IMR-90 (cell line): Measurements from ENCODE around the gene CATSPERZ. TPM values are rescaled to one million over a fixed set of nuclear protein-coding genes. Genes with fewer than 3 reads are reported as not detected.

Experiments
- ATAC-seq: fragments of 200-7000 bp; cut with Tn5 transposase; 2 replicates; pipeline ENCODE4 v1.9.1; 2020; ENCODE audit warnings: low read depth, mild to moderate bottlenecking, moderate library complexity
- BruUV-seq: library from RNA; stranded (reverse); fragments of 400-500 nt; replicated peaks from 2 replicates; lab custom pipeline; 2021; lab: Mats Ljungman, UMichigan
- CTCF ChIA-PET: fragments of 300-600 bp; formaldehyde crosslinking; extraction: SDS; loops from one replicate; lab custom pipeline; 2021; ENCODE audit warnings: antibody characterized with exemption; lab: Yijun Ruan, JAX
- POLR2A ChIA-PET: fragments of 300-600 bp; sonication (Branson Sonifier 250); formaldehyde crosslinking; loops from one replicate; lab custom pipeline; 2022; ENCODE audit warnings: antibody characterized with exemption; ENCODE audit not compliant: unreplicated experiment; lab: Charles Lee
- DNase-seq: peaks from one replicate; pipeline ENCODE4 v3.0.0; 2013
- H2AFZ ChIP-seq: replicated peaks from 2 replicates; pipeline ENCODE3; 2013; ENCODE audit warnings: low read length, mild to moderate bottlenecking; ENCODE audit not compliant: poor library complexity
- H2AK5ac ChIP-seq: 2 replicates; pipeline ENCODE4 v1.6.1; 2013; ENCODE audit warnings: low read depth, low read length, inconsistent platforms
- H2AK9ac ChIP-seq: replicated peaks from 2 replicates; pipeline ENCODE3; 2013; ENCODE audit warnings: mild to moderate bottlenecking, low read depth, low read length, moderate library complexity; ENCODE audit not compliant: poor library complexity
- H2BK120ac ChIP-seq: 2 replicates; pipeline ENCODE4 v1.6.1; 2013; ENCODE audit warnings: low read depth, low read length, inconsistent platforms
- H2BK15ac ChIP-seq: 3 replicates; pipeline ENCODE4 v1.6.1; 2013; ENCODE audit warnings: low read depth, low read length, inconsistent platforms
- H2BK20ac ChIP-seq: 2 replicates; pipeline ENCODE4 v1.6.1; 2013; ENCODE audit warnings: low read depth, mild to moderate bottlenecking, inconsistent platforms, low read length, moderate library complexity
- H2BK5ac ChIP-seq: 2 replicates; pipeline ENCODE4 v1.6.1; 2013; ENCODE audit warnings: mild to moderate bottlenecking, low read depth, low read length, inconsistent platforms; ENCODE audit not compliant: poor library complexity, severe bottlenecking
- H3K14ac ChIP-seq: replicated peaks from 2 replicates; pipeline ENCODE4 v1.6.1; 2013; ENCODE audit warnings: low read depth, low read length, inconsistent platforms
- H3K18ac ChIP-seq: 2 replicates; pipeline ENCODE4 v1.6.1; 2013; ENCODE audit warnings: low read depth, low read length, control low read depth
- H3K23ac ChIP-seq: 2 replicates; pipeline ENCODE4 v1.6.1; 2013; ENCODE audit warnings: low read depth, low read length, inconsistent platforms
- H3K27ac ChIP-seq: 2 replicates; pipeline ENCODE4 v1.5.1; 2013; ENCODE audit warnings: mild to moderate bottlenecking, control low read depth, low read length; ENCODE audit not compliant: insufficient read depth
- H3K27me3 ChIP-seq: 2 replicates; pipeline ENCODE4 v1.6.1; 2013; ENCODE audit warnings: low read length; ENCODE audit not compliant: control insufficient read depth, insufficient read depth
- H3K36me3 ChIP-seq: 2 replicates; pipeline ENCODE4 v1.6.1; 2013; ENCODE audit warnings: low read length, mixed read lengths; ENCODE audit not compliant: control insufficient read depth, insufficient read depth
- H3K4ac ChIP-seq: 2 replicates; pipeline ENCODE4 v1.6.1; 2013; ENCODE audit warnings: low read depth, low read length, inconsistent platforms
- H3K4me1 ChIP-seq: 2 replicates; pipeline ENCODE4 v1.6.1; 2013; ENCODE audit warnings: low read length, mixed read lengths; ENCODE audit not compliant: control insufficient read depth, insufficient read depth
- H3K4me2 ChIP-seq: 2 replicates; pipeline ENCODE4 v1.6.1; 2013; ENCODE audit warnings: low read depth, mild to moderate bottlenecking, control low read depth, low read length, moderate library complexity
- H3K4me3 ChIP-seq: 2 replicates; pipeline ENCODE4 v1.5.1; 2013; ENCODE audit warnings: low read depth, mild to moderate bottlenecking, control low read depth, low read length, moderate library complexity; ENCODE audit not compliant: insufficient read depth
- H3K56ac ChIP-seq: 2 replicates; pipeline ENCODE4 v1.6.1; 2013; ENCODE audit warnings: low read length, inconsistent platforms; ENCODE audit not compliant: insufficient read depth; ENCODE audit errors: extremely low read depth
- H3K79me1 ChIP-seq, 2 experiments: 2 replicates each; pipeline ENCODE4 v1.6.1; 2013; ENCODE audit warnings: low read length in 2 of 2, inconsistent platforms in 1 of 2, low read depth in 1 of 2
- H3K9ac ChIP-seq: 2 replicates; pipeline ENCODE4 v1.6.1; 2013; ENCODE audit warnings: low read depth, low read length, control low read depth
- H3K9me1 ChIP-seq: 2 replicates; pipeline ENCODE4 v1.6.1; 2013; ENCODE audit warnings: low read length, inconsistent platforms; ENCODE audit not compliant: insufficient read depth
- H3K9me3 ChIP-seq: 2 replicates; pipeline ENCODE4 v1.6.1; 2013; ENCODE audit warnings: low read length; ENCODE audit not compliant: control insufficient read depth, insufficient read depth
- H4K20me1 ChIP-seq: 2 replicates; pipeline ENCODE4 v1.6.1; 2013; ENCODE audit warnings: low read length, inconsistent platforms; ENCODE audit not compliant: insufficient read depth
- H4K5ac ChIP-seq: 2 replicates; pipeline ENCODE4 v1.6.1; 2013; ENCODE audit warnings: mild to moderate bottlenecking, low read depth, low read length, control low read depth
- H4K8ac ChIP-seq, 2 experiments: 2 replicates each; pipeline ENCODE4 v1.6.1; 2013; ENCODE audit warnings: low read depth in 2 of 2, low read length in 2 of 2, control low read depth in 1 of 2, inconsistent platforms in 1 of 2
- H4K91ac ChIP-seq: 2 replicates; pipeline ENCODE4 v1.6.1; 2013; ENCODE audit warnings: low read depth, low read length, inconsistent platforms; ENCODE audit not compliant: insufficient read depth
- BHLHE40 ChIP-seq: fragments of 150-350 bp; IDR thresholded peaks from 2 replicates; pipeline ENCODE4 v1.6.1; 2016; ENCODE audit warnings: mild to moderate bottlenecking, low read depth, low read length
- CEBPB ChIP-seq: IDR thresholded peaks from 2 replicates; pipeline ENCODE4 v1.6.1; 2012; ENCODE audit warnings: low read depth, low read length, improper control_type of control experiment
- CHD1 ChIP-seq: IDR thresholded peaks from 2 replicates; pipeline ENCODE4 v1.6.1; 2012; ENCODE audit warnings: low read depth, low read length, improper control_type of control experiment
- CTCF ChIP-seq: conservative IDR thresholded peaks from 2 replicates; pipeline ENCODE4 v1.5.1; 2012; ENCODE audit warnings: mild to moderate bottlenecking, low read depth, low read length, improper control_type of control experiment
- ELK1 ChIP-seq: fragments of 150-350 bp; IDR thresholded peaks from 2 replicates; pipeline ENCODE4 v1.6.1; 2016; ENCODE audit warnings: low read depth, mild to moderate bottlenecking, low read length, moderate library complexity, borderline replicate concordance
- FOS ChIP-seq: fragments of 150-350 bp; IDR thresholded peaks from 2 replicates; pipeline ENCODE4 v1.6.1; 2016; ENCODE audit warnings: low read depth, low read length
- MAFK ChIP-seq: IDR thresholded peaks from 2 replicates; pipeline ENCODE4 v1.6.1; 2012; ENCODE audit warnings: low read depth, low read length, improper control_type of control experiment
- MAZ ChIP-seq: IDR thresholded peaks from 2 replicates; pipeline ENCODE4 v1.6.1; 2012; ENCODE audit warnings: low read depth, mild to moderate bottlenecking, low read length, improper control_type of control experiment, moderate library complexity, borderline replicate concordance
- MXI1 ChIP-seq: IDR thresholded peaks from 2 replicates; pipeline ENCODE4 v1.6.1; 2012; ENCODE audit warnings: low read depth, mild to moderate bottlenecking, low read length, moderate library complexity, borderline replicate concordance
- NFE2L2 ChIP-seq: fragments of 150-350 bp; IDR thresholded peaks from 2 replicates; pipeline ENCODE4 v1.6.1; 2016; ENCODE audit warnings: low read depth, mild to moderate bottlenecking, low read length
- POLR2A ChIP-seq: IDR thresholded peaks from 2 replicates; pipeline ENCODE4 v1.6.1; 2012; ENCODE audit warnings: mild to moderate bottlenecking, low read depth, low read length
- RAD21 ChIP-seq: IDR thresholded peaks from 2 replicates; pipeline ENCODE4 v1.6.1; 2012; ENCODE audit warnings: low read length, improper control_type of control experiment
- RCOR1 ChIP-seq: IDR thresholded peaks from 2 replicates; pipeline ENCODE4 v1.6.1; 2012; ENCODE audit warnings: mild to moderate bottlenecking, low read length, improper control_type of control experiment; ENCODE audit not compliant: insufficient replicate concordance
- RFX5 ChIP-seq: IDR thresholded peaks from 2 replicates; pipeline ENCODE4 v1.8.0; 2012; ENCODE audit warnings: low read depth, mild to moderate bottlenecking, low read length, moderate library complexity
- SMC3 ChIP-seq: fragments of 150-350 bp; IDR thresholded peaks from 2 replicates; pipeline ENCODE4 v1.6.1; 2016; ENCODE audit warnings: low read depth, mild to moderate bottlenecking, antibody characterized with exemption, low read length, moderate library complexity
- USF2 ChIP-seq: fragments of 150-350 bp; IDR thresholded peaks from 2 replicates; pipeline ENCODE4 v1.6.1; 2017; ENCODE audit warnings: mild to moderate bottlenecking, antibody characterized with exemption, low read length, low read depth
- WGBS, 2 experiments: methylation state at CpG; one replicate each; pipeline versions ENCODE4 v1.1.5 to v1.1.7; 2013; ENCODE audit warnings: missing lambda C conversion rate in 2 of 2; ENCODE audit not compliant: insufficient read length in 1 of 2; ENCODE audit errors: extremely low coverage in 2 of 2; 5-methylcytosine and 5-hydroxymethylcytosine counted together
- dilution Hi-C: fragments of 300-500 bp; cut with HindIII; formaldehyde crosslinking; loops from one replicate; pipeline ENCODE4 v1.14.3; 2018; ENCODE audit warnings: low sequenced_read_pairs; ENCODE audit not compliant: unreplicated experiment
- in situ Hi-C: fragments of 300-500 bp; cut with MboI; formaldehyde crosslinking; loops from 3 replicates; pipeline ENCODE4 v1.14.3; 2019; ENCODE audit warnings: low sequenced_read_pairs, inconsistent platforms, mixed read lengths
- intact Hi-C: fragments of 100-400 bp; cut with micrococcal nuclease; formaldehyde crosslinking; loops from 2 replicates; pipeline ENCODE4 v1.10.0; 2022
- polyA plus RNA-seq, 3 experiments: library from polyadenylated mRNA; depleted of rRNA; stranded (reverse); fragments of >200 nt; gene quantifications; 2 replicates each; pipeline ENCODE4 v1.2.3, GENCODE V29; 2012; ENCODE audit warnings: low replicate concordance in 1 of 3
- total RNA-seq: library from RNA; depleted of rRNA; stranded (reverse); fragments of >200 nt; gene quantifications from 2 replicates; pipeline ENCODE4 v1.2.3, GENCODE V29; 2012

CATSPERZ gene
- total and polyA plus RNA-seq, 2 of the 4 experiments (the other 2 are of a cell fraction) = not detected

GRCh38 chr11:64348383-64349024 lies 48.3 kb downstream of the CATSPERZ start:
- Histone ChIP-seq H3K9me3 (no peaks in the 10 kb centered on the region), H2BK20ac (no peak overlapping the region), H3K23ac (no peak overlapping the region), H2BK15ac (no peak overlapping the region), H2BK5ac (no peak overlapping the region), H2AK9ac (no peak overlapping the region), H2AK5ac (no peak overlapping the region), H3K27me3 (peaks cover 2% of the 10 kb centered on the region; the same call in 1 of the 2 replicates), H3K4me1 (no peaks in the 10 kb centered on the region), H2BK120ac (no peak overlapping the region), H3K4me3 (no peak overlapping the region), H3K4ac (no peak overlapping the region), H3K9ac (no peak overlapping the region), H4K91ac (no peak overlapping the region), H3K27ac (no peak overlapping the region), H3K9me1 (no peaks in the 10 kb centered on the region), H3K79me1 (no peaks in the 10 kb centered on the region), H4K20me1 (no peaks in the 10 kb centered on the region), H2AFZ (peak overlapping the region; percentile 10), H4K8ac (no peak overlapping the region), H3K18ac (no peak overlapping the region), H3K4me2 (no peak overlapping the region), H3K14ac (no peak overlapping the region), H3K36me3 (no peaks in the 10 kb centered on the region), H4K5ac (no peak overlapping the region), H3K56ac (no peak overlapping the region)
- in situ Hi-C loops = no loop called here
- BruUV-seq = no TSS peak
- TF ChIP-seq FOS (no peak), ELK1 (no peak), BHLHE40 (no peak), MAZ (no peak), CTCF (no peak), POLR2A (no peak), RFX5 (no peak), MAFK (no peak), RCOR1 (no peak), RAD21 (no peak), CHD1 (no peak), CEBPB (no peak), MXI1 (no peak), USF2 (no peak), NFE2L2 (no peak), SMC3 (no peak)
- no peak for ATAC-seq
- intact Hi-C loops = no loop called here
- dilution Hi-C loops = no loop called here
- WGBS, 2 experiments = 47% methylated on average over 11 of the region's 14 CpGs; no CpG with 5 or more reads in 1 of the 2 experiments
- DNase-seq = no peak
- ChIA-PET CTCF (no interaction called here), POLR2A (no interaction called here)
